Parathyroid adenoma (tissue), 2 donors: ENCODE results near the gene MTHFD1.

ENCODE experiments used
- H2AFZ ChIP-seq: fragments of 300-600 bp; sonication (generic); one replicate; pipeline ENCODE4 v1.7.0; 2017; ENCODE audit warnings: antibody characterized with exemption, mild to moderate bottlenecking
- H3K27ac ChIP-seq: fragments of 300-600 bp; sonication (generic); one replicate; pipeline ENCODE4 v1.7.0; 2017
- H3K27me3 ChIP-seq: fragments of 300-600 bp; sonication (generic); one replicate; pipeline ENCODE4 v1.7.0; 2017; ENCODE audit warnings: low read length; ENCODE audit not compliant: control insufficient read depth, insufficient read depth
- H3K36me3 ChIP-seq: fragments of 300-600 bp; sonication (generic); one replicate; pipeline ENCODE4 v1.7.0; 2017; ENCODE audit warnings: low read length; ENCODE audit not compliant: control insufficient read depth, insufficient read depth
- H3K4me1 ChIP-seq: fragments of 300-600 bp; sonication (generic); one replicate; pipeline ENCODE4 v1.7.0; 2017; ENCODE audit warnings: control low read depth
- H3K4me2 ChIP-seq: fragments of 300-600 bp; sonication (generic); one replicate; pipeline ENCODE4 v1.7.0; 2017; ENCODE audit warnings: low read length
- H3K4me3 ChIP-seq: fragments of 300-600 bp; sonication (generic); one replicate; pipeline ENCODE4 v1.7.0; 2017; ENCODE audit warnings: low read depth, low read length
- H3K79me2 ChIP-seq: fragments of 300-600 bp; sonication (generic); one replicate; pipeline ENCODE4 v1.7.0; 2017; ENCODE audit warnings: control low read depth
- H3K9ac ChIP-seq: fragments of 300-600 bp; sonication (generic); one replicate; pipeline ENCODE4 v1.7.0; 2017; ENCODE audit warnings: mild to moderate bottlenecking
- H3K9me3 ChIP-seq: fragments of 300-600 bp; sonication (generic); one replicate; pipeline ENCODE4 v1.7.0; 2017; ENCODE audit warnings: low read length; ENCODE audit not compliant: control insufficient read depth
- CTCF ChIP-seq: fragments of 300-600 bp; sonication (generic); IDR thresholded peaks from one replicate; pipeline ENCODE4 v1.7.0; 2017; ENCODE audit warnings: antibody characterized with exemption, mild to moderate bottlenecking
- donor health status: primary hyperparathyroidism.

MTHFD1 gene

GRCh38 chr14:64454671-64455070 lies 66.5 kb downstream of the MTHFD1 start:
- TF ChIP-seq CTCF: no peak
- H3K27ac ChIP-seq: no peak overlapping the region
- H3K36me3 ChIP-seq: no peaks in the 10 kb centered on the region
- no peak overlapping the region for H3K4me2 ChIP-seq
- H3K9me3 ChIP-seq: no peaks in the 10 kb centered on the region
- no peaks in the 10 kb centered on the region for H3K79me2 ChIP-seq
- H3K4me1 ChIP-seq: no peaks in the 10 kb centered on the region
- H3K9ac ChIP-seq: no peak overlapping the region
- no peaks in the 10 kb centered on the region for H3K27me3 ChIP-seq
- H3K4me3 ChIP-seq: no peak overlapping the region
- no peak overlapping the region for H2AFZ ChIP-seq

- no peak for TF ChIP-seq CTCF
- H3K4me1 ChIP-seq: no peaks in the 10 kb centered on the region
Observed at GRCh38 chr14:64459405-64460136, 71.4 kb downstream of the MTHFD1 start.

DNA sequence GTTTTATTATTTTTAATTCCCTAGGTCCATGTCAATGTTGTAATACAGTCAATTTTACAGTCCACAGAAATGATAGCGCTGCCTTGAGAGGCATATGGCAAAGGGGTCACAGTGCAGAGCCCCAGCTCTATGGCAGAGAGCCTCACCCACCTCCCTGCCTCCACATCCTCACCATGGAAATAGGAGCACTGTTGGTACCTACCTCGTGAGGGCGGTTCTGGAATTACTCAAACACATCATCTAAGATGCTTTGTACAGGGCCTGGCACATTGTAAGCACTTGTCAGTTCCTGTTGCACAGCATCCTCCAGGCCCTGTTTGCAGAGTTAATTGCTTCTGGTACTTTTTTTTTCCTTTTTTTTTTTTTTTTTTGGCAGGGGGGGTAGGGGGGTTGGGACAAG lies 73.1 kb downstream of the MTHFD1 start:
- Histone ChIP-seq H3K36me3 (no peaks in the 10 kb centered on the region), H3K4me1 (no peaks in the 10 kb centered on the region), H3K27ac (no peak overlapping the region), H2AFZ (no peak overlapping the region), H3K4me3 (no peak overlapping the region), H3K79me2 (no peaks in the 10 kb centered on the region), H3K27me3 (no peaks in the 10 kb centered on the region), H3K4me2 (no peak overlapping the region), H3K9me3 (no peaks in the 10 kb centered on the region), H3K9ac (no peak overlapping the region)
- no peak for TF ChIP-seq CTCF

More at GRCh38 chr14:64459405-64460136, 71.4 kb downstream of the MTHFD1 start:
- Histone ChIP-seq H3K36me3 (no peaks in the 10 kb centered on the region), H3K9ac (no peak overlapping the region), H3K9me3 (no peaks in the 10 kb centered on the region), H3K4me2 (no peak overlapping the region), H3K79me2 (no peaks in the 10 kb centered on the region), H3K27ac (no peak overlapping the region), H2AFZ (no peak overlapping the region), H3K27me3 (no peaks in the 10 kb centered on the region), H3K4me3 (no peak overlapping the region)

GRCh38 chr14:64463195-64463594 lies 75.0 kb downstream of the MTHFD1 start:
- H3K9me3 ChIP-seq: no peaks in the 10 kb centered on the region
- H3K4me2 ChIP-seq: no peak overlapping the region
- no peaks in the 10 kb centered on the region for H3K36me3 ChIP-seq
- no peak for TF ChIP-seq CTCF
- H3K79me2 ChIP-seq: no peaks in the 10 kb centered on the region
- no peak overlapping the region for H3K9ac ChIP-seq
- H3K27me3 ChIP-seq: no peaks in the 10 kb centered on the region
- H3K4me3 ChIP-seq: no peak overlapping the region
- H3K27ac ChIP-seq: no peak overlapping the region
- no peak overlapping the region for H2AFZ ChIP-seq
- peaks cover 8% of the 10 kb centered on the region for H3K4me1 ChIP-seq

GRCh38 chr14:64463873-64464272 lies 75.7 kb downstream of the MTHFD1 start:
- Histone ChIP-seq H3K9ac (no peak overlapping the region), H3K27me3 (no peaks in the 10 kb centered on the region), H3K4me2 (no peak overlapping the region), H3K4me1 (peaks cover 9% of the 10 kb centered on the region), H3K36me3 (no peaks in the 10 kb centered on the region), H3K27ac (no peak overlapping the region), H3K4me3 (no peak overlapping the region), H3K9me3 (no peaks in the 10 kb centered on the region), H3K79me2 (no peaks in the 10 kb centered on the region), H2AFZ (no peak overlapping the region)
- TF ChIP-seq CTCF: no peak
